Heart left ventricle (tissue), 16 donors: ENCODE results near the gene NR1I3. TPM values are rescaled to one million over a fixed set of nuclear protein-coding genes. Genes with fewer than 3 reads are reported as not detected.

ENCODE experiments used
- ATAC-seq, 4 donors: fragments of 200-7000 bp; cut with Tn5 transposase; one replicate each; pipeline ENCODE4 v1.9.1; 2020 to 2022; ENCODE audit warnings: moderate library complexity in 4 of 4, mild to moderate bottlenecking in 3 of 4, moderate number of reproducible peaks in 1 of 4
- DNase-seq, 5 donors: peaks; one replicate each; pipeline ENCODE4 v3.0.0-alpha.2; 2020
- H3K27ac ChIP-seq, 12 donors: fragments of 200-600 bp; sonication (generic) in 4 of 12; one replicate each; pipeline versions ENCODE4 v1.5.0 to v1.8.0; 2016 to 2022; ENCODE audit warnings: mild to moderate bottlenecking in 2 of 12
- H3K27me3 ChIP-seq, 9 donors: fragments of 200-600 bp; sonication (generic) in 2 of 9; one replicate each; pipeline versions ENCODE4 v1.5.1 to v1.8.0; 2016 to 2022; ENCODE audit warnings: mild to moderate bottlenecking in 3 of 9
- H3K36me3 ChIP-seq, 9 donors: fragments of 200-600 bp; sonication (generic) in 2 of 9; one replicate each; pipeline versions ENCODE4 v1.5.0 to v1.8.0; 2018 to 2022; ENCODE audit warnings: mild to moderate bottlenecking in 2 of 9
- H3K4me1 ChIP-seq, 12 donors: fragments of 200-600 bp; sonication (generic) in 4 of 12; one replicate each; pipeline versions ENCODE4 v1.5.0 to v1.8.0; 2016 to 2022; ENCODE audit warnings: mild to moderate bottlenecking in 3 of 12
- H3K4me3 ChIP-seq, 12 donors: fragments of 200-600 bp; sonication (generic) in 4 of 12; one replicate each; pipeline versions ENCODE4 v1.5.0 to v1.8.0; 2017 to 2022; ENCODE audit warnings: mild to moderate bottlenecking in 9 of 12, moderate library complexity in 4 of 12
- H3K9me3 ChIP-seq, 12 donors: fragments of 200-600 bp; sonication (generic) in 4 of 12; one replicate each; pipeline versions ENCODE4 v1.5.0 to v1.8.0; 2016 to 2022; ENCODE audit warnings: mild to moderate bottlenecking in 1 of 12
- CTCF ChIP-seq, 12 donors: fragments of 200-600 bp; sonication (generic) in 4 of 12; IDR thresholded peaks; one replicate each; pipeline versions ENCODE4 v1.5.0 to v1.8.0; 2018 to 2022; ENCODE audit warnings: antibody characterized with exemption in 12 of 12, mild to moderate bottlenecking in 5 of 12
- POLR2A ChIP-seq, 2 donors: fragments of 450-650 bp; IDR thresholded peaks; one replicate each; pipeline ENCODE4 v1.6.1; 2017; ENCODE audit warnings: antibody characterized with exemption in 2 of 2, mild to moderate bottlenecking in 2 of 2, moderate library complexity in 2 of 2
- WGBS, 4 donors: extraction: QIAGEN DNeasy Blood & Tissue Kit in 2 of 4; methylation state at CpG; one replicate each; pipeline versions ENCODE4 v1.1.5 to v1.1.7; 2013 to 2018; 5-methylcytosine and 5-hydroxymethylcytosine counted together
- intact Hi-C, 10 donors: fragments of 100-400 bp; cut with DNase I; formaldehyde crosslinking; loops; one replicate each; pipeline versions ENCODE4 v1.11.1 to v1.14.2; 2022
- long read RNA-seq, 3 donors: library from polyadenylated mRNA; unstranded; transcript quantifications; one replicate each; pipeline ENCODE4 v2.0.0, GENCODE V29; 2020 to 2021
- polyA plus RNA-seq, 2 donors: library from polyadenylated mRNA; stranded (reverse); fragments of 200-250 nt; gene quantifications; one replicate each; pipeline ENCODE4 v1.2.3, GENCODE V29; 2013
- total RNA-seq, 9 donors: library from RNA; depleted of rRNA in 2 of 9; stranded (reverse); fragments of >200 nt in 2 of 9; fragmentation: NEBNext Ultra II Directional in 3 of 9; extraction: Animal tissue kit (Norgen Biotek cat#: 25700) in 3 of 9; gene quantifications; one replicate each; pipeline versions ENCODE4 v1.1.0 to v1.2.4, GENCODE V29; 2016 to 2023
- donor health status: ischemic (EF 13 %, LVEDD 7.1; RV severe dilation, severe dysfunction).
- donor health status: healthy with polysubstance abuse.
- donor health status: DM: no; HTN: yes; CAD: no.
- donor health status: DM: no; HTN: no; CAD: no.
- donor health status: ischemic (EF 25% LVEDD 6.9; RV normal size, moderate dysfunction).
- donor health status: ischemic (EF 25% LVEDD 5.7; RV mildly dilated, moderate dysfunction).
- donor health status: healthy.
- donor health status: DM: yes; HTN: yes; CAD: no.
- donor health status: ischemic (EF 35%, LVEDD 5.7; RV mildly dilated, moderate dysfunction).
- donor health status: nonischemic (EF 11% LVEDD 7.7; RV severe dilation, severe dysfunction).
- donor health status: DM: yes; HTN: yes; CAD: no.
- donor health status: PGD.
- donor health status: ischemic (EF 29% LVEDD 5.4; RV normal size, mild dysfunction).
- donor health status: nonischemic (EF 23%, LVEDD 6.1; RV moderate dilation, normal function).

Gene NR1I3, protein sequence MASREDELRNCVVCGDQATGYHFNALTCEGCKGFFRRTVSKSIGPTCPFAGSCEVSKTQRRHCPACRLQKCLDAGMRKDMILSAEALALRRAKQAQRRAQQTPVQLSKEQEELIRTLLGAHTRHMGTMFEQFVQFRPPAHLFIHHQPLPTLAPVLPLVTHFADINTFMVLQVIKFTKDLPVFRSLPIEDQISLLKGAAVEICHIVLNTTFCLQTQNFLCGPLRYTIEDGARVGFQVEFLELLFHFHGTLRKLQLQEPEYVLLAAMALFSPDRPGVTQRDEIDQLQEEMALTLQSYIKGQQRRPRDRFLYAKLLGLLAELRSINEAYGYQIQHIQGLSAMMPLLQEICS
- total RNA-seq (not detected), polyA plus RNA-seq (under 1 TPM in 1 of 2 donors, not detected in 1; 0.23 TPM)
- long read RNA-seq, donor 1: 0 reads
- long read RNA-seq, donor 2: 0 reads
- long read RNA-seq, donor 3: 0 reads

DNA sequence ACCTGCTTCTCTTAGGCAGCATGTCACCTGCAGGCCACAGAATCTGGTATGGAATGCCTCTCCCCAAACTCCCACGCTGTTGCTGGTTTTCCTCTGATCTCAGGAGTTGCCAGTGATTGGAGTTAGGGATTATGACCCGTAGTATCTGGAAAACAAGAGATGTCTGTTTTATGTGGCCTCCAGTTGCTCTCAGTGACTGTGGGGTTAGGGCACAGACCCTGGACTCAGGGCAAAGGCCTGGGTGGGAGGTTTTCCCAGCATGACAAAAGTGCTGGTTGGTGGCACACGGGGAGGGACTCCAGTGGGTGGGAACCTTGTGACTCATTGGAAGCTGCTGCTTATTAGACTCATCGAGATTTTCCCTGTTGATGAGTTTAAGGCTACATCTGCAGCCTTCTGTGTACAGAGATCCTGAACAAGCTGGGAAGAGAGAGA lies at the start of gene NR1I3:
TSS of gene NR1I3 (minus strand) at position 165 of the 435 bp plus-strand sequence. CDS start 1,638 bp downstream, outside the sequence.
- 62 to 75% (median 70%) methylated on average over 3 to 4 of the region's 4 CpGs for WGBS, 4 donors
- TF ChIP-seq CTCF (IDR thresholded peaks at IDR 0.05) (no peak), POLR2A (IDR thresholded peaks at IDR 0.05) (no peak)
- no peak for ATAC-seq

GRCh38 chr1:161287482-161288054 lies 49.6 kb upstream of the NR1I3 start:
- no peaks in the 10 kb centered on the region for H3K36me3 ChIP-seq
- H3K4me1 ChIP-seq: no peaks in the 10 kb centered on the region
- no peak for ATAC-seq
- intact Hi-C loops: no loop called here
- H3K4me3 ChIP-seq: no peak overlapping the region
- H3K9me3 ChIP-seq: no peaks in the 10 kb centered on the region
- TF ChIP-seq POLR2A (IDR thresholded peaks at IDR 0.05) (no peak), CTCF (IDR thresholded peaks at IDR 0.05) (no peak)
- no peak overlapping the region for H3K27ac ChIP-seq
- 94 to 99% (median 96%) methylated on average over 3 of the region's 3 CpGs for WGBS, 4 donors
- H3K27me3 ChIP-seq: no peaks in the 10 kb centered on the region
- DNase-seq: no peak

More for the DNA sequence above, at the start of gene NR1I3:
- Histone ChIP-seq H3K4me3 (no peak within 1 kb of the TSS), H3K27me3 (no peaks in the 10 kb centered on the region), H3K36me3 (no peaks in the 10 kb centered on the region), H3K27ac (no peak within 1 kb of the TSS), H3K4me1 (no peaks in the 10 kb centered on the region), H3K9me3 (no peaks in the 10 kb centered on the region)
- DNase-seq: no peak
- intact Hi-C loops: no loop called here

- ATAC-seq: no peak
- H3K27me3 ChIP-seq: no peaks in the 10 kb centered on the region
- intact Hi-C loops: no loop called here
- no peaks in the 10 kb centered on the region for H3K9me3 ChIP-seq
- no peak for DNase-seq
- WGBS, 4 donors: 60 to 76% (median 63%) methylated on average over 5 of the region's 5 CpGs
- no peak overlapping the region for H3K4me3 ChIP-seq
- H3K4me1 ChIP-seq: no peaks in the 10 kb centered on the region
- no peak overlapping the region for H3K27ac ChIP-seq
- no peaks in the 10 kb centered on the region for H3K36me3 ChIP-seq
- no peak for TF ChIP-seq POLR2A (IDR thresholded peaks at IDR 0.05)
- no peak for TF ChIP-seq CTCF (IDR thresholded peaks at IDR 0.05)
Measured at GRCh38 chr1:161285521-161285920, 47.5 kb upstream of the NR1I3 start.

- no peaks in the 10 kb centered on the region for H3K9me3 ChIP-seq
- ATAC-seq (no peak), DNase-seq (no peak)
- H3K27ac ChIP-seq: no peak overlapping the region
- H3K4me1 ChIP-seq: no peaks in the 10 kb centered on the region
- no peaks in the 10 kb centered on the region for H3K36me3 ChIP-seq
- WGBS, 4 donors: 90 to 97% (median 93%) methylated on average over 2 of the region's 2 CpGs
- no peaks in the 10 kb centered on the region for H3K27me3 ChIP-seq
- TF ChIP-seq CTCF (IDR thresholded peaks at IDR 0.05): no peak
- TF ChIP-seq POLR2A (IDR thresholded peaks at IDR 0.05): no peak
- intact Hi-C loops: no loop called here
- no peak overlapping the region for H3K4me3 ChIP-seq
Measured at GRCh38 chr1:161285113-161285512, 47.1 kb upstream of the NR1I3 start.
